ENCODE results near the gene CDC20B. TPM values are rescaled to one million over a fixed set of nuclear protein-coding genes. Genes with fewer than 3 reads are reported as not detected.
"Not testable (repeated sequence)": the region's sequence is repeated elsewhere in the genome, so short reads cannot be mapped to it uniquely, and the experiment has no call there.

CDC20B gene
- total and polyA plus RNA-seq, 4 donors: 0.28 to 5.7 (median 0.92) TPM

DNA sequence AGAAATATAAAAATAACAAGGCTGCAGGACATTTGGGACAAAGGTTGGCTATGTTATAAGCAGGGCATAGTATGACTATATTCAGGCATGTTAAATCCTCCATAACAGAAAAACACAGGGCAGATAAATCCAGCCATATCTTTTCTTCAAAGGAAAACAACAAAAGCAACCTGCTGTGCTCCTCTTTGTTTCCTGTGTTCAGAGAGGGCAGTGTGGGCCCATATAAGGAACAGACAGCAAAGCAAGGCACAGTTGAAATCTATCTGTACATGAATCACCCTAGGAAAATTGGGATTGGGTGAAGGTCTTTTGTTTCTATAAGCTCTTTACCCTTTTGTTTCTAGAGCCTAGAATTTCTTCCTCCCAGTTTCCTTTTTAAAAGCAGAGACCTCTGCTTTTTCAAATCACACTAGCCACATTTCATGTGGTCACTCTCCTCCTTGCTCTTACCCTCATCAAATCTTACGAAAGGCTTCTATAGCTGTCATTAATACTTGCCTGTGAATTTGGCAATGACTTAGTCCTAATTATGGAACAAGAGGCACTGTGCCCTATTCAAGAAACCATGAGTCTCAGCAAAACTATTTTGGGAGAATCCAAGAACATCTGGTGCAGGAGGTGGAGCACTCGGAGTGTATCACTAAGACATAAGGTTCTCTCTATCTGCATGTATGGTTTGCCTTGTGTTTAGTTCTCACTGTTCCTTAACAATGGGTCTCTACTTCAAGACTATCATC is 68.8 kb downstream of the CDC20B start:
- Histone ChIP-seq H3K9ac (ENCODE audit: insufficient read depth in 1 of 2, low read length in 2 of 2) (no peak overlapping the region), H3K27ac (ENCODE audit: low read depth in 1 of 2, low read length in 1 of 2) (no peak overlapping the region), H3K4me1 (ENCODE audit: control insufficient read depth in 5 of 5, insufficient read depth in 5 of 5, low read length in 5 of 5) (no peaks in the 10 kb centered on the region), H3K4me3 (no peak overlapping the region), H3K36me3 (ENCODE audit: control insufficient read depth in 4 of 4, insufficient read depth in 4 of 4, low read length in 4 of 4) (no peaks in the 10 kb centered on the region), H3K9me3 (ENCODE audit: control insufficient read depth in 4 of 4, insufficient read depth in 3 of 4, low read length in 3 of 4) (no peaks in the 10 kb centered on the region), H3K27me3 (ENCODE audit: control insufficient read depth in 3 of 3, insufficient read depth in 3 of 3, low read length in 2 of 3) (no peaks in the 10 kb centered on the region)
- no peak for DNase-seq
- ATAC-seq (ENCODE audit: insufficient read depth, low FRiP score): no peak
- 78 to 85% methylated on average over 2 of the region's 2 CpGs for WGBS, 2 donors
- TF ChIP-seq, protein P1, sequence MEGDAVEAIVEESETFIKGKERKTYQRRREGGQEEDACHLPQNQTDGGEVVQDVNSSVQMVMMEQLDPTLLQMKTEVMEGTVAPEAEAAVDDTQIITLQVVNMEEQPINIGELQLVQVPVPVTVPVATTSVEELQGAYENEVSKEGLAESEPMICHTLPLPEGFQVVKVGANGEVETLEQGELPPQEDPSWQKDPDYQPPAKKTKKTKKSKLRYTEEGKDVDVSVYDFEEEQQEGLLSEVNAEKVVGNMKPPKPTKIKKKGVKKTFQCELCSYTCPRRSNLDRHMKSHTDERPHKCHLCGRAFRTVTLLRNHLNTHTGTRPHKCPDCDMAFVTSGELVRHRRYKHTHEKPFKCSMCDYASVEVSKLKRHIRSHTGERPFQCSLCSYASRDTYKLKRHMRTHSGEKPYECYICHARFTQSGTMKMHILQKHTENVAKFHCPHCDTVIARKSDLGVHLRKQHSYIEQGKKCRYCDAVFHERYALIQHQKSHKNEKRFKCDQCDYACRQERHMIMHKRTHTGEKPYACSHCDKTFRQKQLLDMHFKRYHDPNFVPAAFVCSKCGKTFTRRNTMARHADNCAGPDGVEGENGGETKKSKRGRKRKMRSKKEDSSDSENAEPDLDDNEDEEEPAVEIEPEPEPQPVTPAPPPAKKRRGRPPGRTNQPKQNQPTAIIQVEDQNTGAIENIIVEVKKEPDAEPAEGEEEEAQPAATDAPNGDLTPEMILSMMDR (IDR thresholded peaks at IDR 0.05; ENCODE audit: control extremely low read depth, extremely low read depth): no peak

DNA sequence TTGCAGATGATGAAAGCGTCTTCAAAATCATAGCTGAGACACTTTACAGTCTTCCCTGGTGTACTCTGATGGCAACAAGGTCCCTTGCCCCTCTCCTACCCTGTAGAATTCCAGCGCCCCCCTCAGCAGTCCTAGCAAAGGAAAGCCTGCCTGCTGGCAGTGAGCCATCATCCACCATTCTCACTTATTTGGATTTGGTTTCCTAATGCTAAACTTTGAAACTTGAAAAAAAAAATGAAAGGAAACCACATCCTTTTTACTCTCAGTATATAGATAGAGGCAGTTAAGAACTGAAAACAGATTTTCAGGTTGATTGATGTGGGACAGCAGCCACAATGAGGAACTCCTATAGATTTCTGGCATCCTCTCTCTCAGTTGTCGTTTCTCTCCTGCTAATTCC is 70.6 kb downstream of the CDC20B start, which contains the start of gene GZMA:
GZMA (plus strand) TSS at position 299 of the 400 bp plus-strand sequence; CDS start at position 336, 37 bp downstream.
- ATAC-seq (ENCODE audit: insufficient read depth, low FRiP score) (no peak), DNase-seq (no peak)
- Histone ChIP-seq H3K27ac (ENCODE audit: low read depth in 1 of 2, low read length in 1 of 2) (no peak within 1 kb of the TSS), H3K27me3 (ENCODE audit: control insufficient read depth in 3 of 3, insufficient read depth in 3 of 3, low read length in 2 of 3) (no peaks in the 10 kb centered on the region), H3K9ac (ENCODE audit: insufficient read depth in 1 of 2, low read length in 2 of 2) (no peak within 1 kb of the TSS), H3K36me3 (ENCODE audit: control insufficient read depth in 4 of 4, insufficient read depth in 4 of 4, low read length in 4 of 4) (no peaks in the 10 kb centered on the region), H3K4me1 (ENCODE audit: control insufficient read depth in 5 of 5, insufficient read depth in 5 of 5, low read length in 5 of 5) (no peaks in the 10 kb centered on the region), H3K4me3 (no peak within 1 kb of the TSS), H3K9me3 (ENCODE audit: control insufficient read depth in 4 of 4, insufficient read depth in 3 of 4, low read length in 3 of 4) (no peaks in the 10 kb centered on the region)
- TF ChIP-seq, protein P1 (IDR thresholded peaks at IDR 0.05; ENCODE audit: control extremely low read depth, extremely low read depth): no peak
- 23 to 48% methylated on average over 3 of the region's 3 CpGs for WGBS, 2 donors

DNA sequence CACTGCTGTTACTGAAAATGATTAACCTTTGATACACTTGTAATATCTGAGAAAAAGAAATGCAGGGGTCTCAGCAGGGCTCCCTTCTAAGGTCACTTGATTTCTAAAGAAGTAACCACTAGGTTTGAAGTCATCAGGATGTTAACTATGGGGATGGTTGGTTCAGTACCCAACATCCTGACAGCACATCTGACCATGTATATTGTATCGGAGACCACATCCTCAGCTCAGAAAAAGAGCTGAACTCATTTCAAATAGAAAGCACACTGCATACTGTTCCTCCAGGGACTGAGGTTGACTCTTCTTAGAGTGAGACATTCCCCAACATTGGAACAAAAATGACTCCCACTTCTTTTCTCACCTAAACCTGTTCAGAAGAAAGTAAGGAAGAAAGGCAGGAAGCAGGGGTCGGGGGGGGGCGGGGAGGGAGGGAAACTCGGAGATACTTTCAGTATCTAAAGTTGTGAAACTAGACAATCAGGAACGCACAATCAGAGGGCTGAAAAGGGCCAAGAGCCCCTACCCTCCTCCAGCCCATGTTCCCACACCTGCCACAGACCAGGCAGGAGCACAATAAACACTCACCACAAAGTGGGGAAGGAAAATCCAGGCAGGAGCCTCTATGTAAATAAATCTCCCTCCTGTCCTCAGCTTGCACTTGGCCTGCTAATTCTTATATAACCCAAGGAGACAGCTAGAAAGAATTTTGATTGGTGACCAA is 71.3 kb downstream of the CDC20B start:
- H3K4me1 ChIP-seq (ENCODE audit: control insufficient read depth in 5 of 5, insufficient read depth in 5 of 5, low read length in 5 of 5): no peaks in the 10 kb centered on the region
- H3K9ac ChIP-seq (ENCODE audit: insufficient read depth in 1 of 2, low read length in 2 of 2): no peak overlapping the region
- H3K4me3 ChIP-seq: no peak overlapping the region
- DNase-seq (no peak), ATAC-seq (ENCODE audit: insufficient read depth, low FRiP score) (no peak)
- no peaks in the 10 kb centered on the region for H3K27me3 ChIP-seq (ENCODE audit: control insufficient read depth in 3 of 3, insufficient read depth in 3 of 3, low read length in 2 of 3)
- WGBS, 2 donors: 25 to 43% methylated on average over 5 of the region's 5 CpGs
- no peak overlapping the region for H3K27ac ChIP-seq (ENCODE audit: low read depth in 1 of 2, low read length in 1 of 2)
- TF ChIP-seq, protein P1 (IDR thresholded peaks at IDR 0.05; ENCODE audit: control extremely low read depth, extremely low read depth): no peak
- no peaks in the 10 kb centered on the region for H3K36me3 ChIP-seq (ENCODE audit: control insufficient read depth in 4 of 4, insufficient read depth in 4 of 4, low read length in 4 of 4)
- H3K9me3 ChIP-seq (ENCODE audit: control insufficient read depth in 4 of 4, insufficient read depth in 3 of 4, low read length in 3 of 4): no peaks in the 10 kb centered on the region

DNA sequence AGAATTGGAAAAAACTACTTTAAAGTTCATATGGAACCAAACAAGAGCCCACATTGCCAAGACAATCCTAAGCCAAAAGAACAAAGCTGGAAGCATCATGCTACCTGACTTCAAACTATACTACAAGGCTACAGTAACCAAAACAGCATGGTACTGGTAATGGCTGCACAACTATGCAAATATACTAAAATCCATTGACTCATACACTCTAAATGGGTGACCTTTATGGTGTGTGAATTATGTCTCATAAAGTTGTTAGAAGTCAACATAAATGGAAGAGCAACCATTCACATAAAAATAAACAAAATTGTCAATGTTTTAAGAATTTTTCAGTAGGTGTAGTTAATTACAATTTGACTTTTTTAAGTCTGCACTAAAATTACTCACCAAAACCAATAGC is 71.8 kb downstream of the CDC20B start:
- not testable (repeated sequence) for H3K4me1 ChIP-seq (ENCODE audit: control insufficient read depth in 5 of 5, insufficient read depth in 5 of 5, low read length in 5 of 5); H3K4me3 ChIP-seq; H3K9me3 ChIP-seq (ENCODE audit: control insufficient read depth in 4 of 4, insufficient read depth in 3 of 4, low read length in 3 of 4); ATAC-seq (ENCODE audit: insufficient read depth, low FRiP score); H3K36me3 ChIP-seq (ENCODE audit: control insufficient read depth in 4 of 4, insufficient read depth in 4 of 4, low read length in 4 of 4); H3K9ac ChIP-seq (ENCODE audit: insufficient read depth in 1 of 2, low read length in 2 of 2); H3K27ac ChIP-seq (ENCODE audit: low read depth in 1 of 2, low read length in 1 of 2); H3K27me3 ChIP-seq (ENCODE audit: control insufficient read depth in 3 of 3, insufficient read depth in 3 of 3, low read length in 2 of 3); DNase-seq
